OCI-LY1 (cell line): ENCODE results near the gene UTS2R.
A peak's percentile ranks its signal among the peaks of the same experiment; 100 is the strongest.

ENCODE experiments used
- H2AFZ ChIP-seq: fragments of 200-600 bp; sonication (generic), shearing (Covaris generic); 2 replicates; pipeline ENCODE4 v1.6.0; 2014; ENCODE audit warnings: antibody characterized with exemption, mild to moderate bottlenecking, low read length
- H3F3A ChIP-seq: fragments of 200-600 bp; sonication (generic), shearing (Covaris generic); 2 replicates; pipeline ENCODE4 v1.6.0; 2014; ENCODE audit warnings: mild to moderate bottlenecking, antibody characterized with exemption, low read length, moderate library complexity; ENCODE audit not compliant: insufficient read depth
- H3K27ac ChIP-seq: fragments of 200-600 bp; sonication (generic); 2 replicates; pipeline ENCODE4 v1.5.1; 2014; ENCODE audit warnings: low read length, mixed run types, mild to moderate bottlenecking, low read depth; ENCODE audit not compliant: poor library complexity, severe bottlenecking
- H3K27me3 ChIP-seq: fragments of 200-600 bp; sonication (generic); 2 replicates; pipeline ENCODE4 v1.6.0; 2014; ENCODE audit warnings: antibody characterized with exemption, mild to moderate bottlenecking, low read length, moderate library complexity; ENCODE audit not compliant: insufficient read depth
- H3K36me3 ChIP-seq: fragments of 200-600 bp; sonication (generic); 2 replicates; pipeline ENCODE4 v1.6.1; 2014; ENCODE audit warnings: mild to moderate bottlenecking, antibody characterized with exemption, low read length, moderate library complexity, mixed read lengths; ENCODE audit not compliant: insufficient read depth
- H3K4me1 ChIP-seq: fragments of 200-600 bp; sonication (generic); 2 replicates; pipeline ENCODE4 v1.5.1; 2014; ENCODE audit warnings: mild to moderate bottlenecking, low read length, moderate library complexity; ENCODE audit not compliant: insufficient read depth, severe bottlenecking
- H3K4me2 ChIP-seq: fragments of 200-600 bp; sonication (generic), shearing (Covaris generic); 2 replicates; pipeline ENCODE4 v1.6.1; 2014; ENCODE audit warnings: low read length
- H3K4me3 ChIP-seq: fragments of 200-600 bp; sonication (generic); 2 replicates; pipeline ENCODE4 v1.5.1; 2014; ENCODE audit warnings: low read length, low read depth, mild to moderate bottlenecking, mixed read lengths; ENCODE audit not compliant: poor library complexity, severe bottlenecking
- H3K79me2 ChIP-seq: fragments of 200-600 bp; shearing (Covaris generic); 2 replicates; pipeline ENCODE4 v1.6.1; 2016; ENCODE audit warnings: mixed run types, low read length, mixed read lengths; ENCODE audit not compliant: insufficient read depth
- H3K9ac ChIP-seq: fragments of 200-600 bp; sonication (generic), shearing (Covaris generic); 2 replicates; pipeline ENCODE4 v1.6.1; 2014; ENCODE audit warnings: mild to moderate bottlenecking, low read length, mixed read lengths
- H3K9me2 ChIP-seq: fragments of 200-600 bp; sonication (generic), shearing (Covaris generic); 2 replicates; pipeline ENCODE4 v1.6.1; 2014; ENCODE audit warnings: low read depth, mild to moderate bottlenecking, low read length, mixed read lengths
- H3K9me3 ChIP-seq: fragments of 200-600 bp; shearing (Covaris generic); 2 replicates; pipeline ENCODE4 v1.6.1; 2014; ENCODE audit warnings: low read length, mixed read lengths
- H4K20me1 ChIP-seq: fragments of 200-600 bp; sonication (generic), shearing (Covaris generic); 2 replicates; pipeline ENCODE4 v1.6.0; 2016; ENCODE audit warnings: mild to moderate bottlenecking, low read length; ENCODE audit not compliant: insufficient read depth
- CTCF ChIP-seq: fragments of 200-600 bp; sonication (generic), shearing (Covaris generic); IDR thresholded peaks from 2 replicates; pipeline ENCODE4 v1.5.1; 2017; ENCODE audit warnings: mild to moderate bottlenecking, antibody characterized with exemption, low read length, moderate library complexity, mixed read lengths
- EZH2 ChIP-seq: fragments of 200-600 bp; sonication (generic), shearing (Covaris generic); IDR thresholded peaks from 2 replicates; pipeline ENCODE4 v1.8.0; 2017; ENCODE audit warnings: borderline replicate concordance, mixed run types, mild to moderate bottlenecking, antibody characterized with exemption, low read length, moderate library complexity, mixed read lengths

The UTS2R gene

DNA sequence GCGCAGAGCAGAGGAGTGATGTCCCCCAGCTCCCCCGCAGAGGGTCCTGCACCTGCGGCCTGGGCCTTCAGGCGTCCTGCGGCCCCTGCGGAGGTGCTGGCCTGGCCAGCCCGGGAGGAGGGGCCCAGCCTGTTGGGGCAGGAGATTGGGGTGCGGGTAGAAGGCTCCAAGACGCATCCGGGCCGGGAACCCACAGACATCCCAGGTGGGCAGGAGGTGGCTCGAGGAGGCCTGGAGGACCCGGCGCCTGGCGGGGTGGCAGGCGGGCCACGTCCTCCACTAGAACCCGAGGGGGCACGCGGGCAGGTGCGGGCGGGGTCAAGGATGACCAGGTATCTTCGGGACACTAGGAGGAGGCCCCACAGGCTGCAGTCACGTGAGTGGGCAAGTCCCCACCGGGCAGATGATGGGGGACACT is 37.4 kb upstream of the UTS2R start:
- TF ChIP-seq EZH2 (no peak), CTCF (no peak)
- H3K9me3 ChIP-seq: no peaks in the 10 kb centered on the region
- no peaks in the 10 kb centered on the region for H4K20me1 ChIP-seq
- H3K27ac ChIP-seq: no peak overlapping the region
- no peaks in the 10 kb centered on the region for H3F3A ChIP-seq
- H3K4me2 ChIP-seq: peak overlapping the region; percentile 34
- peaks cover 14% of the 10 kb centered on the region; the same call in 1 of the 2 replicates for H3K27me3 ChIP-seq
- H2AFZ ChIP-seq: no peak overlapping the region
- H3K4me3 ChIP-seq: no peak overlapping the region
- peaks cover 5% of the 10 kb centered on the region for H3K4me1 ChIP-seq
- H3K9ac ChIP-seq: no peak overlapping the region
- no peaks in the 10 kb centered on the region for H3K9me2 ChIP-seq
- H3K36me3 ChIP-seq: no peaks in the 10 kb centered on the region
- H3K79me2 ChIP-seq: no peaks in the 10 kb centered on the region

DNA sequence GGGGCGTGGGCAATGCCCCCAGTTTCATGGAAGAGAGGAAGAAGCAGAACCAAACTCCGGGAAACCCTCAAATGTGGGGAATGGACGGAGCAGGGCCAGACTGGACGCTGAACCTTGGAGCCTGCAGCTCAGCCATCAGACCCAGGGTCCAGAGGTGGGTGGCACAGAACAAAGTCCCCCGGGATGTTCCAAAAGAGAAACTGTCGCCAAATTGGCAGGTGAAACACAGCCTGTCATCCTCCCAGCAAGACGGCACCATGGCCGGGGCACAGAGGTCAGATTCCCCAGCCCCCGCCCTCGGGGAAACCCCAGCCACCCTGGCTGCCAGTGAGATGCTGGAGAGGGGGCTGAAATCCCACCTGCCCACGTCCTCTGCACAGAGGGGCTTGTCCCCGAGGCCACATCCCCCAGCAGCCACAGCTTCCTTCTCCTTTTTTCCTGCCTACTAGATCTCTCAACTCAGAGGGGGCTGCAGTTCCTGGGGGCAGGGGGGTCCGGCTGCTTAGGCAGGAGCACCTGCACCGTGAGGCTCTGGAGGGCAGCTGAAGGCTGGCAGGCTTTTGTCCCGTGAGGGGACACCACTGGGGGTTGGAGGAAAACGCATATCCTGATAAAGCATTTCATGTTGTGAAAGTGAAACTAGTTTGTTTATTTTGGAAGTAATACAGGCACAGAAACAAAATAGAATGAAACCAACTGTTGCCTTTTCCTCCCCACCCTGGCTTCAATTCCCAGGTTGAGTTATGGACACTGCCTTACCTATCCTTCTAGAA is 36.8 kb upstream of the UTS2R start:
- H3F3A ChIP-seq: no peaks in the 10 kb centered on the region
- peaks cover 14% of the 10 kb centered on the region; the same call in 1 of the 2 replicates for H3K27me3 ChIP-seq
- TF ChIP-seq EZH2 (no peak), CTCF (no peak)
- H3K36me3 ChIP-seq: no peaks in the 10 kb centered on the region
- no peaks in the 10 kb centered on the region for H3K9me3 ChIP-seq
- no peak overlapping the region for H2AFZ ChIP-seq
- H3K27ac ChIP-seq: no peak overlapping the region
- H3K4me1 ChIP-seq: peaks cover 5% of the 10 kb centered on the region
- H3K4me2 ChIP-seq: peak overlapping the region; percentile 34
- H3K79me2 ChIP-seq: no peaks in the 10 kb centered on the region
- H3K9ac ChIP-seq: no peak overlapping the region
- no peaks in the 10 kb centered on the region for H4K20me1 ChIP-seq
- H3K4me3 ChIP-seq: no peak overlapping the region
- H3K9me2 ChIP-seq: no peaks in the 10 kb centered on the region

GRCh38 chr17:82338858-82339633 is 32.5 kb upstream of the UTS2R start:
- no peaks in the 10 kb centered on the region; the same call in 1 of the 2 replicates for H3K36me3 ChIP-seq
- no peak overlapping the region for H3K27ac ChIP-seq
- peaks cover 5% of the 10 kb centered on the region for H3K4me1 ChIP-seq
- no peak overlapping the region for H3K4me2 ChIP-seq
- no peak overlapping the region for H3K9ac ChIP-seq
- no peaks in the 10 kb centered on the region for H3F3A ChIP-seq
- H3K9me2 ChIP-seq: no peaks in the 10 kb centered on the region
- H3K9me3 ChIP-seq: no peaks in the 10 kb centered on the region
- H3K27me3 ChIP-seq: peaks cover 15% of the 10 kb centered on the region; the same call in 1 of the 2 replicates
- TF ChIP-seq CTCF: no peak
- TF ChIP-seq EZH2: no peak
- H2AFZ ChIP-seq: no peak overlapping the region
- H4K20me1 ChIP-seq: no peaks in the 10 kb centered on the region
- no peaks in the 10 kb centered on the region for H3K79me2 ChIP-seq
- no peak overlapping the region for H3K4me3 ChIP-seq
